Neural cell (in vitro differentiated cells): ENCODE data around the gene ACAA1. TPM values are rescaled to one million over a fixed set of nuclear protein-coding genes. Genes with fewer than 3 reads are reported as not detected.

Experiments used
- H2AFZ ChIP-seq: fragments of 200-600, 300-800 bp; sonication (generic), shearing (Covaris generic); 2 replicates; pipeline ENCODE4 v1.6.0; 2014; ENCODE audit warnings: low read depth, mild to moderate bottlenecking, antibody characterized with exemption, low read length, moderate library complexity
- H3F3A ChIP-seq: fragments of 200-600 bp; shearing (Covaris generic); 2 replicates; pipeline ENCODE4 v1.6.1; 2016; ENCODE audit warnings: mild to moderate bottlenecking, moderate library complexity, mixed read lengths, antibody characterized with exemption, low read length; ENCODE audit not compliant: insufficient read depth, poor library complexity, severe bottlenecking
- H3K27ac ChIP-seq: fragments of 200-600, 300-800 bp; sonication (generic), shearing (Covaris generic); 2 replicates; pipeline ENCODE4 v1.5.1; 2014; ENCODE audit warnings: mild to moderate bottlenecking, low read length, moderate library complexity
- H3K27me3 ChIP-seq: fragments of 300-800, 200-600 bp; sonication (generic), shearing (Covaris generic); 2 replicates; pipeline ENCODE4 v1.6.0; 2014; ENCODE audit warnings: mild to moderate bottlenecking, low read depth, low read length, moderate library complexity; ENCODE audit not compliant: insufficient read depth
- H3K36me3 ChIP-seq: fragments of 300-800, 200-600 bp; sonication (generic), shearing (Covaris generic); 2 replicates; pipeline ENCODE4 v1.5.1; 2014; ENCODE audit warnings: mild to moderate bottlenecking, antibody characterized with exemption, low read length, moderate library complexity; ENCODE audit not compliant: insufficient read depth
- H3K4me2 ChIP-seq: fragments of 300-800, 200-600 bp; sonication (generic), shearing (Covaris generic); 2 replicates; pipeline ENCODE4 v1.6.0; 2014; ENCODE audit warnings: mild to moderate bottlenecking, low read length
- H3K4me3 ChIP-seq: fragments of 300-800, 200-600 bp; sonication (generic), shearing (Covaris generic); 2 replicates; pipeline ENCODE4 v1.5.1; 2014; ENCODE audit warnings: mild to moderate bottlenecking, low read length, moderate library complexity
- H3K79me2 ChIP-seq: fragments of 200-600 bp; shearing (Covaris generic); replicated peaks from 2 replicates; pipeline ENCODE4 v1.6.0; 2014; ENCODE audit warnings: mild to moderate bottlenecking, low read length, moderate library complexity; ENCODE audit not compliant: insufficient read depth
- H3K9ac ChIP-seq: fragments of 300-800, 200-600 bp; sonication (generic), shearing (Covaris generic); 2 replicates; pipeline ENCODE4 v1.6.1; 2016; ENCODE audit warnings: mild to moderate bottlenecking, low read length, mixed read lengths
- H3K9me2 ChIP-seq: fragments of 200-600 bp; shearing (Covaris generic); 2 replicates; pipeline ENCODE4 v1.6.1; 2016; ENCODE audit warnings: mild to moderate bottlenecking, low read length, mixed read lengths; ENCODE audit not compliant: insufficient read depth
- H3K9me3 ChIP-seq: fragments of 200-600, 300-800 bp; sonication (generic), shearing (Covaris generic); 2 replicates; pipeline ENCODE4 v1.6.1; 2016; ENCODE audit warnings: mild to moderate bottlenecking, mixed run types, low read length, moderate library complexity, mixed read lengths
- H4K20me1 ChIP-seq: fragments of 200-600 bp; shearing (Covaris generic); 2 replicates; pipeline ENCODE4 v1.6.1; 2016; ENCODE audit warnings: mild to moderate bottlenecking, mixed run types; ENCODE audit not compliant: insufficient read depth
- EP300 ChIP-seq: fragments of 450-650 bp; conservative IDR thresholded peaks from 2 replicates; pipeline ENCODE4 v1.6.1; 2014; ENCODE audit warnings: antibody characterized with exemption, mild to moderate bottlenecking, moderate library complexity; ENCODE audit not compliant: poor library complexity, severe bottlenecking
- EZH2 ChIP-seq: fragments of 200-600, 300-800 bp; shearing (Covaris generic), sonication (generic); IDR thresholded peaks from 2 replicates; pipeline ENCODE4 v1.6.1; 2014; ENCODE audit warnings: antibody characterized with exemption, low read length, borderline replicate concordance, mild to moderate bottlenecking; ENCODE audit not compliant: insufficient read depth, poor library complexity, severe bottlenecking
- MXI1 ChIP-seq: fragments of 450-650 bp; conservative IDR thresholded peaks from 2 replicates; pipeline ENCODE4 v1.6.1; 2014; ENCODE audit warnings: antibody characterized with exemption, mild to moderate bottlenecking; ENCODE audit not compliant: poor library complexity, severe bottlenecking
- POLR2AphosphoS5 ChIP-seq: IDR thresholded peaks from 2 replicates; pipeline ENCODE4 v1.6.1; 2012
- RAD21 ChIP-seq: fragments of 450-650 bp; conservative IDR thresholded peaks from 2 replicates; pipeline ENCODE4 v1.6.1; 2014; ENCODE audit warnings: antibody characterized with exemption, mild to moderate bottlenecking, moderate library complexity
- SMC3 ChIP-seq: fragments of 450-650 bp; conservative IDR thresholded peaks from 2 replicates; pipeline ENCODE4 v1.6.1; 2014; ENCODE audit warnings: antibody characterized with exemption, mild to moderate bottlenecking, moderate library complexity; ENCODE audit not compliant: poor library complexity
- TAF1 ChIP-seq: IDR thresholded peaks from 2 replicates; pipeline ENCODE4 v1.6.1; 2012; ENCODE audit warnings: low read depth
- polyA plus RNA-seq: library from polyadenylated mRNA; depleted of rRNA; stranded (reverse); fragments of >200 nt; gene quantifications from 2 replicates; pipeline ENCODE4 v1.2.3, GENCODE V29; 2014
- TF ChIP-seq, protein P1 (sequence below): IDR thresholded peaks from 2 replicates; pipeline ENCODE4 v1.6.1; 2012; ENCODE audit warnings: borderline replicate concordance
- TF ChIP-seq, protein P2 (sequence below): fragments of 450-650 bp; IDR thresholded peaks from 2 replicates; pipeline ENCODE4 v1.5.1; 2014; ENCODE audit warnings: antibody characterized with exemption, mild to moderate bottlenecking, moderate library complexity; ENCODE audit not compliant: poor library complexity, severe bottlenecking

ACAA1 gene
- polyA plus RNA-seq, 1 donor from 2014 or later = 59.1 TPM

DNA sequence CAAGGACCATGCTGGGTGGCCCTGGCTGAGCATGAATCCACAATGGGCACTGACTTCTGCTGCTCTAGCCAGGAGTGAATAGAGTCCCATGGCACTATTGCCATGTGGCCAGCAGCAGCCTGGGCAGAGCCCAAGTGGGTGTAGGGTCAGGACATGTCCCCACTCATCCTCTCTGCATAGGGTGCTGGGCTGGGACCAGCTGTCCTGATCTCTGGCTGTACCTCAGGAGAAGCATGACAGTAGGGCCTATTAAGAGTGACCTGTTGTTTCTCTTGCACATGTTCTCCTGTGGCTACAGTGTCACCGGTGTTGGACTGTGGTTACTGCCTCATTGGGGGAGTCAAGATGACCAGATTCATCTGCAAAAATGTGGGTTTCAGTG is 51.0 kb downstream of the ACAA1 start:
- no peaks in the 10 kb centered on the region for H4K20me1 ChIP-seq
- H3K27ac ChIP-seq = no peak overlapping the region
- no peaks in the 10 kb centered on the region for H3K9me3 ChIP-seq
- H3K36me3 ChIP-seq = no peaks in the 10 kb centered on the region
- H3K9me2 ChIP-seq = no peaks in the 10 kb centered on the region
- no peak overlapping the region for H3K4me2 ChIP-seq
- H3K79me2 ChIP-seq = no peaks in the 10 kb centered on the region
- TF ChIP-seq TAF1 = no peak
- TF ChIP-seq, protein P1, sequence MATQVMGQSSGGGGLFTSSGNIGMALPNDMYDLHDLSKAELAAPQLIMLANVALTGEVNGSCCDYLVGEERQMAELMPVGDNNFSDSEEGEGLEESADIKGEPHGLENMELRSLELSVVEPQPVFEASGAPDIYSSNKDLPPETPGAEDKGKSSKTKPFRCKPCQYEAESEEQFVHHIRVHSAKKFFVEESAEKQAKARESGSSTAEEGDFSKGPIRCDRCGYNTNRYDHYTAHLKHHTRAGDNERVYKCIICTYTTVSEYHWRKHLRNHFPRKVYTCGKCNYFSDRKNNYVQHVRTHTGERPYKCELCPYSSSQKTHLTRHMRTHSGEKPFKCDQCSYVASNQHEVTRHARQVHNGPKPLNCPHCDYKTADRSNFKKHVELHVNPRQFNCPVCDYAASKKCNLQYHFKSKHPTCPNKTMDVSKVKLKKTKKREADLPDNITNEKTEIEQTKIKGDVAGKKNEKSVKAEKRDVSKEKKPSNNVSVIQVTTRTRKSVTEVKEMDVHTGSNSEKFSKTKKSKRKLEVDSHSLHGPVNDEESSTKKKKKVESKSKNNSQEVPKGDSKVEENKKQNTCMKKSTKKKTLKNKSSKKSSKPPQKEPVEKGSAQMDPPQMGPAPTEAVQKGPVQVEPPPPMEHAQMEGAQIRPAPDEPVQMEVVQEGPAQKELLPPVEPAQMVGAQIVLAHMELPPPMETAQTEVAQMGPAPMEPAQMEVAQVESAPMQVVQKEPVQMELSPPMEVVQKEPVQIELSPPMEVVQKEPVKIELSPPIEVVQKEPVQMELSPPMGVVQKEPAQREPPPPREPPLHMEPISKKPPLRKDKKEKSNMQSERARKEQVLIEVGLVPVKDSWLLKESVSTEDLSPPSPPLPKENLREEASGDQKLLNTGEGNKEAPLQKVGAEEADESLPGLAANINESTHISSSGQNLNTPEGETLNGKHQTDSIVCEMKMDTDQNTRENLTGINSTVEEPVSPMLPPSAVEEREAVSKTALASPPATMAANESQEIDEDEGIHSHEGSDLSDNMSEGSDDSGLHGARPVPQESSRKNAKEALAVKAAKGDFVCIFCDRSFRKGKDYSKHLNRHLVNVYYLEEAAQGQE = no peak
- TF ChIP-seq SMC3 = no peak
- TF ChIP-seq RAD21 = no peak
- no peak for TF ChIP-seq POLR2AphosphoS5
- no peak for TF ChIP-seq EP300
- TF ChIP-seq MXI1 = no peak
- no peak for TF ChIP-seq EZH2
- TF ChIP-seq, protein P2, sequence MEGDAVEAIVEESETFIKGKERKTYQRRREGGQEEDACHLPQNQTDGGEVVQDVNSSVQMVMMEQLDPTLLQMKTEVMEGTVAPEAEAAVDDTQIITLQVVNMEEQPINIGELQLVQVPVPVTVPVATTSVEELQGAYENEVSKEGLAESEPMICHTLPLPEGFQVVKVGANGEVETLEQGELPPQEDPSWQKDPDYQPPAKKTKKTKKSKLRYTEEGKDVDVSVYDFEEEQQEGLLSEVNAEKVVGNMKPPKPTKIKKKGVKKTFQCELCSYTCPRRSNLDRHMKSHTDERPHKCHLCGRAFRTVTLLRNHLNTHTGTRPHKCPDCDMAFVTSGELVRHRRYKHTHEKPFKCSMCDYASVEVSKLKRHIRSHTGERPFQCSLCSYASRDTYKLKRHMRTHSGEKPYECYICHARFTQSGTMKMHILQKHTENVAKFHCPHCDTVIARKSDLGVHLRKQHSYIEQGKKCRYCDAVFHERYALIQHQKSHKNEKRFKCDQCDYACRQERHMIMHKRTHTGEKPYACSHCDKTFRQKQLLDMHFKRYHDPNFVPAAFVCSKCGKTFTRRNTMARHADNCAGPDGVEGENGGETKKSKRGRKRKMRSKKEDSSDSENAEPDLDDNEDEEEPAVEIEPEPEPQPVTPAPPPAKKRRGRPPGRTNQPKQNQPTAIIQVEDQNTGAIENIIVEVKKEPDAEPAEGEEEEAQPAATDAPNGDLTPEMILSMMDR = no peak
- H3F3A ChIP-seq = no peaks in the 10 kb centered on the region
- H2AFZ ChIP-seq = no peak overlapping the region
- H3K9ac ChIP-seq = no peak overlapping the region
- H3K27me3 ChIP-seq = no peaks in the 10 kb centered on the region
- H3K4me3 ChIP-seq = no peak overlapping the region

DNA sequence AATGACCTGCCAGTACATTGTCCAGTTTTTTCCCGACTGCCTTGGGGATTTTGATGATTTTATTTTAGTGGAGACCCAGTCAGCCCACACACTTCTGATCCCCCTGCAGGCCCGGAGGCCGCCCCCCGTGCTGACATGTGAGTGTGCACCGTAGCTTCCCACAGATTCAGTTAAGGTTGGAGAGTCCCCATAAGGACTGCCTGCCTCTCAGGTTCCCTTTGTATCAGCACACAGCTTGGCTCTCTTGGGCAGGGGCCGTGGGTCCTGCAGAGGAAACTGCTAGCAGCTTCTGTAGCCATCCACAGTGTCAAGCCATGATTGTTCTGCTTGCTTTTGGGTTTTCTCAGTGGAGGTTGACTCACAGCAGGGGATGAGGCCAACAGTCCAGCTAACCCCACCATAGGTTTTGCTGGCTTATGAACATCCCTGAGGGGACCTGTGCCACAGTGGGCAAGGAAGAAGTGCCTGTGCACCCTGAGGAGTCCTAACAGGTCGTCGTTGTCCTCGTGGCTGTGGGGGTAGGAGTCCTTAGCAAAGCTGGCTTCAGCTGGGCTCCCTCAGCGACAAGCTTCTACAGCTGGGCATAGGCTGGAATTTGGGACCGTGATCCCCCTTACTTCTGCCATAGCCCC is 51.5 kb downstream of the ACAA1 start:
- no peaks in the 10 kb centered on the region for H3K79me2 ChIP-seq
- H3K4me2 ChIP-seq = no peak overlapping the region
- no peak overlapping the region for H3K27ac ChIP-seq
- no peaks in the 10 kb centered on the region for H4K20me1 ChIP-seq
- H3K9me2 ChIP-seq = no peaks in the 10 kb centered on the region
- TF ChIP-seq TAF1 (no peak), RAD21 (no peak), EZH2 (no peak), EP300 (no peak), MXI1 (no peak)
- TF ChIP-seq, protein P1 = no peak
- TF ChIP-seq, protein P2 = no peak
- H2AFZ ChIP-seq = no peak overlapping the region
- H3K9me3 ChIP-seq = no peaks in the 10 kb centered on the region
- no peaks in the 10 kb centered on the region for H3K27me3 ChIP-seq
- no peaks in the 10 kb centered on the region for H3F3A ChIP-seq
- H3K9ac ChIP-seq = no peak overlapping the region
- no peaks in the 10 kb centered on the region for H3K36me3 ChIP-seq
- no peak overlapping the region for H3K4me3 ChIP-seq
